Stimulated activated CD8-positive, alpha-beta memory T cell treated with anti-CD3 and anti-CD28 coated beads, Interleukin-4, amount 100 ng/mL, for 4 hours (primary cell): ENCODE results near the gene FXN.

Source experiments
- DNase-seq, 2 donors: peaks; one replicate each; pipeline ENCODE4 v3.0.0-alpha.2; 2020; ENCODE audit warnings: low read depth in 2 of 2, low spot score in 1 of 2

Gene FXN

DNA sequence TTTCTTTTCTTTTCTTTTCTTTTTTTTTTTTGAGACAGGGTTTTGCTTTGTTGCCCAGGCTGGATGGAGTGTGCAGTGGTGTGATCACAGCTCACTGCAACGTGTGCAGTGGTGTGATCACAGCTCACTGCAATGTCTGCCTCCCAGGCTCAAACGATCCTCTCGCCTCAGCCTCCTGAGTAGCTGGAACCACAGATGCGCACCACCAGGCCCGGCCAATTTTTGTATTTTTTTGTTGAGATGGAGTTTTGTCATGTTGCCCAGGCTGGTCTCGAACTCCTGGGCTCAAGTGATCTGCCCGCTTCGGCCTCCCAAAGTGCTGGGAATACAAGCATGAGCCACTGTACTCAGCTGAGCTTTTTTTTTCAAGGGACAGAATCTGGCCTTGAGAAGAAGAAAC is 101.8 kb downstream of the FXN start:
- DNase-seq, result no peak

- DNase-seq, result no peak
These were observed 104.0 kb downstream of the FXN start for GRCh38 chr9:69139596-69139995.

DNA sequence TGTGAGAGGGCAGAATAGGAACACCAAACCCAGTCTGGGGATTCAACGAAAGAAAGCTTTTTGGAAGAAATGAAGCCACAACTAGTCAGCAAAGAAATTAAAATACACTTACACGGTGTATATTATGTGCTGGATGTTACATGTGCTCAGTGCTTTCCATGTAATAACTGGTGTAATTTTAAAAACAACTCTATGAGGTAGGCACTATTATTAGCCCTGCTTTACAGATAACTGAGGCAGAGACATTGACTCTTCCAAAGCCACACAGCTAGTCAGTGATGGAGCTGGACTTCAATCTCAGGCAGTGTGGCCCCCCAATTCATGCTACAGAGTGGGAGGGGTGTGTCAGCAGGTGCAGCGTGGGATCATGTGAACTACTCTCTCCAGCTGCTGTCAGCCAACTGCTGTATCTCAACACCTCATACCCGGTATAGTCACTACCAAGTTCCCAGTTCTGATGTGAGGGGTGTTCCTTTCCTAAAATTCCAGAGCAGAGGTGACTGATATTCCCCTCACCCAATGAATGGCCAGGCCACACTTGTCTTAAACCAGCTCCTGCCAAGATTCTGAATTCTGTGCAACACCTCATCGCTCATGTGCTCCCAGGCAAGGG is 104.7 kb downstream of the FXN start:
- DNase-seq, result no peak

DNA sequence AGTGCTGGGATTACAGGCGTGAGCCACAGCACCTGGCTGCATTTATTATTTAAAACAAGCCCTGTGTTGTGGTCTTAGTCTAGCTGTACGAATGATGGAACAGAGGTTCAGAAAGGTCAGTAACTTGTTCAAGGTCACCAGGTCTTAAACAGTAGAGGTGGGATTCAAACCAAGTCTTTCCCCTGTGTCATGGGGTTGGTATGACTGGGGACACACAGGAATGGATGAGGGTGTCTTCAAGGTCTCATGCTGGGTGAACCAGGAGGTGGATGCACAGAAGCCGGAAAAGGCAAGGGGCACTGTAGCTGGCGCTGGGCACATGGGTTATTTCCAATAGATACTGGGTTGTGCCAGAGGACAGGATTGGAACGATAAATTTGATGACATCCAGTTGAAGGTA is 106.3 kb downstream of the FXN start:
- DNase-seq, result no peak

- no peak for DNase-seq
These were observed 107.7 kb downstream of the FXN start for GRCh38 chr9:69143291-69143690.

DNA sequence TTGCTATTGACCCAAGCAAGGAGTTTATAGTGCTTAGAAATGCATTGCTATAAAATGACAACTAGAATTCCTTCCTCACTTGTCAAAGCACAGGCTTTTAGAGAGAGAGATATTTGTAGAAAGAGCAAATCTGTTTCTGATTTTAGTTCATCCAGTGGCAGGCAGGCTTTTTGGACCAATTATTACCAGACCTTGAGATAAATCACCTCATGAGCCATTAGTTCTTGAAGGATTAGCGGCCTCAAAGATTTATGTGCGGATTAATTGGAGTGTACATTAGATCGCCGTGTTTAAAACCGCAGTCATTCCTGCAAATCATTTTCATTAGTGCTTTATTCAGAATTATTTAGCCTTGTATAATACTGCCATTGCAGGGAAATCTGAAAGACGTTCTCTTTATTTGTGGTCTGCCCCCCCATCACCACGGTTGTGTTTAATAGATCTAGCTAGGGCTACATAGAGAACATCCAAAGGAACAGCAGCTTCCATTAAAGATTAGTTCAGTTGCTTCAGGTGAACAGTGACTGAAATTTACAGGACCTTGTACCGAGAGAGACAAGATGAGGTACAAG is 109.7 kb downstream of the FXN start:
- DNase-seq, result no peak

DNA sequence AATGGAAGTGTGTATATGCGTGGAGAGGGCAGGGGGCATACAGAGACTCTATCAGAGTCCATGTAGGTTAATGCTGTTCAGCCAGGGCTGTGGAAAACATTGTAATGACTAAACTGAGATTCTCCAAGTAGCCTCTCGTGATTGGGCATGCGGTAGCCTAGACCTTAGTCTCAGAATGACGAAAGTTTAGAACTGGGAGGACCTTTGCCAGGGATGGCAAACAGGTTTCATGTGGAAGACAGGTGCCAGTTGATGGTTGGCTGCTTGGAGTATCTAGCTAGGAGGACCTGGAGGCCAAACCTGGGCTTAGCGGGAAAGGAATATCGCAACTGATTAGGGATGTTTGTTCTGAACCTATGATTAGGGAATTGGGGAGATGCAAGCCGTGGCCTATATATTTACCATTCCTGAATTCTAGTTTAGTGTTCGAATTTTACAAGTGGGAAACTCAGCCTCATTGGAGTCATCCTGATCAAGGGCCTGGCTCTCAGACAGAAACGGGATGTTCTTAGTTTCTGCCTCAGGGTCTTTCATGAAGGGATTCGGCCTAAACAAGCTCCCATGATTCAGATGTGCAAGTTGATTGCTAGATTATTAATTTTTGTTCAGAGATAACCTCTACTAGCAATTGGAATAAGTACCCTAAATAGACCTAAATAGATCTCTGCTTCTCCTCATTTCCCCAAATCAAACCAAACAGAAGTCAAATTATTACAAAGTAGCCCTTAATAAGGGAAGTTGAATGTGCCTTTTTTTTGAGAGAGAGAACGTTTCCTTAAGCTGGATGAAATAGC is 111.7 kb downstream of the FXN start:
- DNase-seq, result no peak

- no peak for DNase-seq
These were observed 113.8 kb downstream of the FXN start for GRCh38 chr9:69149321-69149807.
